Neutrophil (primary cell): ENCODE measurements around the gene NFATC2.

ENCODE experiments used
- H3K27ac ChIP-seq: fragments of 200-600 bp; sonication (generic); 2 replicates; pipeline ENCODE4 v1.5.1; 2016; ENCODE audit warnings: mild to moderate bottlenecking, moderate library complexity
- H3K27me3 ChIP-seq: fragments of 200-600 bp; sonication (generic); 2 replicates; pipeline ENCODE4 v1.6.0; 2016; ENCODE audit warnings: mild to moderate bottlenecking
- H3K36me3 ChIP-seq: fragments of 200-600 bp; sonication (generic); 2 replicates; pipeline ENCODE4 v1.5.1; 2017
- H3K4me1 ChIP-seq, 2 experiments: fragments of 200-600 bp in 1 of 2; sonication (generic) in 1 of 2; 1 replicate in 1 of 2; 2 replicates in 1 of 2; pipeline versions ENCODE4 v1.5.1 to v1.6.1; 2013 to 2016; ENCODE audit warnings: low read depth in 1 of 2, low read length in 1 of 2, mild to moderate bottlenecking in 1 of 2, moderate library complexity in 1 of 2; ENCODE audit not compliant: control insufficient read depth in 1 of 2, insufficient read depth in 1 of 2
- H3K4me3 ChIP-seq, 2 experiments: fragments of 200-600 bp in 1 of 2; sonication (generic) in 1 of 2; 1 replicate in 1 of 2; 2 replicates in 1 of 2; pipeline ENCODE4 v1.5.1; 2013 to 2016; ENCODE audit warnings: low read depth in 1 of 2, low read length in 1 of 2, mild to moderate bottlenecking in 1 of 2, moderate library complexity in 1 of 2
- H3K9me3 ChIP-seq: fragments of 200-600 bp; sonication (generic); 2 replicates; pipeline ENCODE4 v1.5.1; 2016
- TF ChIP-seq, protein P1 (sequence below): fragments of 200-600 bp; sonication (generic); IDR thresholded peaks from 2 replicates; pipeline ENCODE4 v1.5.1; 2016; ENCODE audit warnings: antibody characterized with exemption

Gene NFATC2

DNA sequence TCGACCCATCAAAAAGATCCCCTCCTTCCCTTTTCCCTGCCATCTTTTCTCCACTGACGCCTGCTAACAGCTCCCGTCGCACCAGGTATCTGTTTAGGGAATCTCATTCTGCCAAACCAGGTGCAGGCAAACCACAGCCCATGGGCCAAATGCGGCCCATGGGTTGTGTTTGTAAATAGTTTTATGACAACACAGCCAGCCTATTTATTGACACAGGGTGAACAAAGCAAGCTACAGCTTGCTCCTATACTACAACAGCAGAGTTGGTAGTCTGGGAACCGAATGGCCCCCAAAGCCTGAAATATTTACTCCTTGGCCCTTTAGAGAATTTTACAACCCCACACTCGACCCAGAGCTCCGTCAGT lies 16.4 kb downstream of the NFATC2 start:
- Histone ChIP-seq H3K27me3 (peaks cover 16% of the 10 kb centered on the region), H3K4me1 (no peaks in the 10 kb centered on the region), H3K36me3 (no peaks in the 10 kb centered on the region), H3K9me3 (no peaks in the 10 kb centered on the region), H3K27ac (no peak overlapping the region), H3K4me3 (no peak overlapping the region)
- TF ChIP-seq, protein P1, sequence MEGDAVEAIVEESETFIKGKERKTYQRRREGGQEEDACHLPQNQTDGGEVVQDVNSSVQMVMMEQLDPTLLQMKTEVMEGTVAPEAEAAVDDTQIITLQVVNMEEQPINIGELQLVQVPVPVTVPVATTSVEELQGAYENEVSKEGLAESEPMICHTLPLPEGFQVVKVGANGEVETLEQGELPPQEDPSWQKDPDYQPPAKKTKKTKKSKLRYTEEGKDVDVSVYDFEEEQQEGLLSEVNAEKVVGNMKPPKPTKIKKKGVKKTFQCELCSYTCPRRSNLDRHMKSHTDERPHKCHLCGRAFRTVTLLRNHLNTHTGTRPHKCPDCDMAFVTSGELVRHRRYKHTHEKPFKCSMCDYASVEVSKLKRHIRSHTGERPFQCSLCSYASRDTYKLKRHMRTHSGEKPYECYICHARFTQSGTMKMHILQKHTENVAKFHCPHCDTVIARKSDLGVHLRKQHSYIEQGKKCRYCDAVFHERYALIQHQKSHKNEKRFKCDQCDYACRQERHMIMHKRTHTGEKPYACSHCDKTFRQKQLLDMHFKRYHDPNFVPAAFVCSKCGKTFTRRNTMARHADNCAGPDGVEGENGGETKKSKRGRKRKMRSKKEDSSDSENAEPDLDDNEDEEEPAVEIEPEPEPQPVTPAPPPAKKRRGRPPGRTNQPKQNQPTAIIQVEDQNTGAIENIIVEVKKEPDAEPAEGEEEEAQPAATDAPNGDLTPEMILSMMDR = no peak

DNA sequence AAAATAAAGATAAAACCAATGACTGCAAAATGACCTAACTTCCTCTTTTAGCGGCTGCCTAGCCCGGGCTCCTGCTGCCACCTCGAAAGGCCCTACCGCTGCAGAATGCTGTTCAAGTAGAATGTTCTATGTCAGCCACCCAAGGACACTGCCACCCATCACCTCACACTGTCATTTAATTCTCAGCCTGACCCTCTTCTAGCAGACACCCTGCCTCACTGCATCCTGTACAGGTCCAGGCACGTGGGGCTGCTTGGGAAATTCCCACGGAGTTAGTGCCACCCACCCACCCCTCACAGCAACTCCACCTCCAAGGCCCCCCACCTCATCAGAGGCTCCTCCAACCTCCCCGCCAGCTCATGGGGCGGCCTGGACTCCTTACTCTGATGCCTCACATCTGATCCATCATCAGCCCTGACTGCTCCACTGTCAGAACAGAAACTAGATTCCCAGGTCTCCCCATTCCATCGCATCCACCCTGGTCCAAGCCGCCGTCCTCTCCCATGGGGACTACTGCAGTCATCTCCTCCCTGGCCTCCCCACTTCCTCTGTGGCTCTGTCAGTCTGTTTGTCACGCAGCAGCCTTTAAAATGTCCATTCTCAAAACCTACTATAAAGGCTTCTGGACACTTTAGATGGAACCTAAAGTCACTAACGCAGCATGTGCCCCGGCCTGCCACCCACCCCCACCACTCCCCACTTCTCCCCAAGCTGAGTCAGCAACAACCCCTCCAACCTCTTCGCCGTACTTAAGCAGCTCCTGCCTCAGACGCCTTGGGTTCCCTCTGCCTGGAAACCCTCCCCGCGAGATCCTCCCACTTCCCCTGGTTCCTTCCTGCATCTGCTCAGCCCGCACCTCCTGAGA lies 17.0 kb downstream of the NFATC2 start:
- TF ChIP-seq, protein P1 = no peak
- no peaks in the 10 kb centered on the region for H3K4me1 ChIP-seq
- no peaks in the 10 kb centered on the region for H3K9me3 ChIP-seq
- peaks cover 16% of the 10 kb centered on the region for H3K27me3 ChIP-seq
- H3K27ac ChIP-seq = no peak overlapping the region
- H3K36me3 ChIP-seq = no peaks in the 10 kb centered on the region
- no peak overlapping the region for H3K4me3 ChIP-seq

DNA sequence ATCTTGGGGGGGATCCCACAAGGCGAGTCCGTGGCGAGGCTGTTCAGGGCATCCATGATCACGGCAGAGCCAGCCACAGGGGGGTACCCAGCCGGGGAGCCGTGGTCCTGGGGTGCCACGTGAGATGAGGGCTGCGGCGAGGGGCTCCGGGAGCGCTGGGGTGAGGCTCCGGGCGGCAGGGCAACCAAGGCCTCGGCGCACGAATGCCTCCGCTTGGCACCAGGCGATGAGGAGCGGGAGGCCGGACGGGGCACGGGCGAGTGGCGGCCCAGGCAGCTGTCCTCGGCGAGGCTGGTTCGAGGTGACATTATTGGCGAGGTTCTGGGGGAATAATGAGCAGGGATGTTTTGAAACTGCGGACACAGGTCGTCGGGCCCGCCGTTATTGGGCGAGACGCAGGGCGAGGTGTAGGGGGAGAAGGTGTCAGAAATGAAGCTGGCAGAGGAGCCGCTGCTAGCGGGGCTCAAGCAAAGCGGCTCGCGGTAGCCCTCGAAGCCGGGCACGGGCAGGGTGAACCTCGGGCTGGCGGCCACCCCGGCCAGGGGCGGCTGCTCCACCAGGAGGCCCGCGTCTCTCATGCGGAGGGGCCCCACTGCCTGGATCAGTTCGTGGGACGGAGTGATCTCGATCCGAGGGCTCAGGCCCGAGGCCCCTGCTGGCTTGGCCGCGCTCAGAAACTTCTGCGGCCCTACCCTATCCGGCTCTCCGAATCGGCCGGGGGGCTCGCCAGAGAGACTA lies 19.1 kb downstream of the NFATC2 start:
- H3K4me3 ChIP-seq = no peak overlapping the region
- TF ChIP-seq, protein P1 = no peak

DNA sequence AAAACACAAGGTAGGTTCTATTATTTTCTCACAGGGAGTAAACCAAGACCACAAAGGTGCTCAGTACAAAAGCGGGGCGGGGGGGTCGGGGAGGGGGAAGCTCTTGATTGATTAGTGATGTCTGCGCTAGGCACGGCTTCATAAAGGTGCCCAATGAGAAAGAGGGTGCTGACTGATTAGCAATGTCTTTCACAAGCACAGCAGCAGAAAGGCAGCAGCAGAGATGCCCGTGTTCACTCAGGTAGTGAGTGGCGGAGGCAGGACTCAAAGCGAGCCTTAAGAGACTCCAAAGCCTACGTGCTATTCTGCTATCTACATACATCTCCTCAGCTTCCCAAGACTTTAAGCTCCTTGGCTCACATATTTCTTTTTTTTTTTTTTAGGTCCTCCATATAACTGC lies 20.3 kb downstream of the NFATC2 start:
- Histone ChIP-seq H3K36me3 (no peaks in the 10 kb centered on the region), H3K27ac (no peak overlapping the region), H3K27me3 (peaks cover 16% of the 10 kb centered on the region), H3K4me3 (no peak overlapping the region), H3K4me1 (no peaks in the 10 kb centered on the region), H3K9me3 (no peaks in the 10 kb centered on the region)
- TF ChIP-seq, protein P1 = no peak

More for the DNA sequence above, 19.1 kb downstream of the NFATC2 start:
- H3K27ac ChIP-seq = no peak overlapping the region
- H3K4me1 ChIP-seq = no peaks in the 10 kb centered on the region
- H3K36me3 ChIP-seq = no peaks in the 10 kb centered on the region
- H3K9me3 ChIP-seq = no peaks in the 10 kb centered on the region
- H3K27me3 ChIP-seq = peaks cover 16% of the 10 kb centered on the region

DNA sequence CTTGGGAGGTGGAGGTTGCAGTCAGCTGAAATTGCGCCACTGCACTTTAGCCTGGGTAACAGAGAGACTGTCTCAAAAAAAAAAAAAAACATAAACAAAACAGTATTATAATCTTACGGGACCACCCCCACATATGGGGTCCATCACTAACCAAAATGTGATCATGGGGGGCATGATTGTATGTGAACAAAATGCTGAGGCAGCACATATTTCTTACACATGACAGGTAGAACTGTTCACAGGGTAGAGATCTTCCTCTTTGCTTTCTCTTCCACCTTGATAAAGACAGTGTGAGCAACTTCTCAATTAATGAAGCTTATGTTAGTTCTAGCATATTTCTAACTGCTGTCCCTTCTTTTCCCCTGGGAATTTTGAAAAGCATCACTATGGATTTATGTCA lies 24.7 kb downstream of the NFATC2 start:
- Histone ChIP-seq H3K27me3 (no peaks in the 10 kb centered on the region), H3K36me3 (no peaks in the 10 kb centered on the region), H3K4me3 (no peak overlapping the region), H3K27ac (no peak overlapping the region), H3K4me1 (no peaks in the 10 kb centered on the region), H3K9me3 (no peaks in the 10 kb centered on the region)
- TF ChIP-seq, protein P1 = no peak
